Endothelial cell of umbilical vein (primary cell): ENCODE results near the gene SEPTIN10.

ENCODE experiments used
- EZH2 ChIP-seq: IDR thresholded peaks from 2 replicates; pipeline ENCODE4 v1.6.1; 2012; ENCODE audit warnings: borderline replicate concordance, low read depth, mild to moderate bottlenecking, moderate library complexity, low read length, inconsistent platforms; ENCODE audit not compliant: severe bottlenecking
- FOS ChIP-seq: IDR thresholded peaks from 2 replicates; pipeline ENCODE4 v1.6.1; 2011; ENCODE audit warnings: mild to moderate bottlenecking, low read length, moderate library complexity, borderline replicate concordance; ENCODE audit not compliant: insufficient read depth
- GATA2 ChIP-seq: IDR thresholded peaks from 2 replicates; pipeline ENCODE4 v1.7.0; 2011; ENCODE audit warnings: low read depth, mild to moderate bottlenecking, moderate library complexity, mixed read lengths, low read length; ENCODE audit not compliant: insufficient read length, insufficient read depth
- JUN ChIP-seq: IDR thresholded peaks from 2 replicates; pipeline ENCODE4 v1.6.1; 2011; ENCODE audit warnings: borderline replicate concordance, low read depth; ENCODE audit not compliant: insufficient read length, insufficient read depth
- MYC ChIP-seq: IDR thresholded peaks from one replicate; pipeline ENCODE4 v1.6.1; 2011; ENCODE audit warnings: mild to moderate bottlenecking, low read depth, low read length
- POLR2A ChIP-seq: IDR thresholded peaks from 2 replicates; pipeline ENCODE4 v1.6.1; 2012; ENCODE audit warnings: low read depth, mild to moderate bottlenecking, control low read depth, low read length
- POLR2AphosphoS5 ChIP-seq: IDR thresholded peaks from 2 replicates; pipeline ENCODE4 v1.6.1; 2012; ENCODE audit warnings: low read depth, mild to moderate bottlenecking, control low read depth, low read length, moderate library complexity; ENCODE audit not compliant: insufficient read depth
- TF ChIP-seq, protein P1 (sequence below), 2 donors: IDR thresholded peaks; 1 replicate in 1 of 2; 2 replicates in 1 of 2; pipeline ENCODE4 v1.5.1; 2011; ENCODE audit warnings: low read length in 2 of 2, mild to moderate bottlenecking in 2 of 2, moderate library complexity in 2 of 2, control low read depth in 1 of 2, inconsistent platforms in 1 of 2, low read depth in 1 of 2; ENCODE audit not compliant: insufficient read depth in 1 of 2; ENCODE audit errors: extremely low read depth in 1 of 2
- TF ChIP-seq, protein P2 (sequence below): IDR thresholded peaks from 2 replicates; pipeline ENCODE4 v1.6.1; 2011; ENCODE audit not compliant: insufficient read depth, insufficient read length

DNA sequence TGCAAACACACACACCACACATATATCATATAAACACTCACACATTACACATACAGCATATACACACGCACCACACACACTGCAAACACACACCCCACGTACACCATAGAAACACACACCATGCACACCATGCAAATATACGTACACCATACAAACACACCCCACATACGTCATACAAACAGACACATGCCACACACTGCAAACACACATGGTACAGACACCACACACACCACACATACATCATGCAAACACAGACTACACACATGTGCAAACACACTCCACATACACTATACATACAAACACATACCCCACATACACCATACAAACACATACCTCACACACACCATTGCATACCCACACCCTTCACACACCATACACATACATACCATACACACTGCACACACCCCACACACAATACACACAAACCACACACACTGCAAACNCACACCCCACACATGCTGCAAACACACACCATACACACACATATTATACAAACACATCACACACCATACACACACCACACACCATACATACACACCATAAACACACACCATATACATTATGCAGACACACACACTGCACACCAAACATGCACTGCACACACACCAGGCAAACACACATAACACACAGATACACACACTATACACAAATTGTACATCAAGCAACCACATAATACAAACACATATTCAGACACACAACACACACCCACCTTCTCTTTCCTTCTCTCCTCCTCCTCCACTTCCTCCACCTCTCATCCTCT lies 120.4 kb downstream of the SEPTIN10 start:
- TF ChIP-seq, protein P1, sequence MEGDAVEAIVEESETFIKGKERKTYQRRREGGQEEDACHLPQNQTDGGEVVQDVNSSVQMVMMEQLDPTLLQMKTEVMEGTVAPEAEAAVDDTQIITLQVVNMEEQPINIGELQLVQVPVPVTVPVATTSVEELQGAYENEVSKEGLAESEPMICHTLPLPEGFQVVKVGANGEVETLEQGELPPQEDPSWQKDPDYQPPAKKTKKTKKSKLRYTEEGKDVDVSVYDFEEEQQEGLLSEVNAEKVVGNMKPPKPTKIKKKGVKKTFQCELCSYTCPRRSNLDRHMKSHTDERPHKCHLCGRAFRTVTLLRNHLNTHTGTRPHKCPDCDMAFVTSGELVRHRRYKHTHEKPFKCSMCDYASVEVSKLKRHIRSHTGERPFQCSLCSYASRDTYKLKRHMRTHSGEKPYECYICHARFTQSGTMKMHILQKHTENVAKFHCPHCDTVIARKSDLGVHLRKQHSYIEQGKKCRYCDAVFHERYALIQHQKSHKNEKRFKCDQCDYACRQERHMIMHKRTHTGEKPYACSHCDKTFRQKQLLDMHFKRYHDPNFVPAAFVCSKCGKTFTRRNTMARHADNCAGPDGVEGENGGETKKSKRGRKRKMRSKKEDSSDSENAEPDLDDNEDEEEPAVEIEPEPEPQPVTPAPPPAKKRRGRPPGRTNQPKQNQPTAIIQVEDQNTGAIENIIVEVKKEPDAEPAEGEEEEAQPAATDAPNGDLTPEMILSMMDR (IDR thresholded peaks at IDR 0.05; ENCODE audit: extremely low read depth in 1 of 2, insufficient read depth in 1 of 2, low read depth in 1 of 2, low read length in 2 of 2) = no peak
- TF ChIP-seq MYC = no peak
- no peak for TF ChIP-seq POLR2A
- no peak for TF ChIP-seq EZH2
- TF ChIP-seq POLR2AphosphoS5 = no peak
- TF ChIP-seq FOS = no peak
- TF ChIP-seq, protein P2, sequence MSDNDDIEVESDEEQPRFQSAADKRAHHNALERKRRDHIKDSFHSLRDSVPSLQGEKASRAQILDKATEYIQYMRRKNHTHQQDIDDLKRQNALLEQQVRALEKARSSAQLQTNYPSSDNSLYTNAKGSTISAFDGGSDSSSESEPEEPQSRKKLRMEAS = no peak
- TF ChIP-seq GATA2 = no peak
- TF ChIP-seq JUN = no peak
